HG02870 (cell line): Measurements from ENCODE around the gene PTTG1IP2.

Experiments
- ATAC-seq: cut with Tn5 transposase; IDR thresholded peaks from one replicate; pipeline ENCODE4 v1.9.1; 2021; ENCODE audit warnings: mild to moderate bottlenecking, moderate library complexity; ENCODE audit not compliant: unreplicated experiment

PTTG1IP2 gene

GRCh38 chr7:90552521-90552920 lies 83.1 kb downstream of the PTTG1IP2 start:
- ATAC-seq, result no peak

- ATAC-seq, result no peak
These were observed 91.3 kb downstream of the PTTG1IP2 start for GRCh38 chr7:90560730-90561129.
